NCI-H748 (cell line): ENCODE results near the gene NDUFAF4.

Experiments used
- DNase-seq: peaks from one replicate; lab custom pipeline; 2025; ENCODE audit not compliant: unreplicated experiment; lab: John Stamatoyannopoulos, UW

Gene NDUFAF4

DNA sequence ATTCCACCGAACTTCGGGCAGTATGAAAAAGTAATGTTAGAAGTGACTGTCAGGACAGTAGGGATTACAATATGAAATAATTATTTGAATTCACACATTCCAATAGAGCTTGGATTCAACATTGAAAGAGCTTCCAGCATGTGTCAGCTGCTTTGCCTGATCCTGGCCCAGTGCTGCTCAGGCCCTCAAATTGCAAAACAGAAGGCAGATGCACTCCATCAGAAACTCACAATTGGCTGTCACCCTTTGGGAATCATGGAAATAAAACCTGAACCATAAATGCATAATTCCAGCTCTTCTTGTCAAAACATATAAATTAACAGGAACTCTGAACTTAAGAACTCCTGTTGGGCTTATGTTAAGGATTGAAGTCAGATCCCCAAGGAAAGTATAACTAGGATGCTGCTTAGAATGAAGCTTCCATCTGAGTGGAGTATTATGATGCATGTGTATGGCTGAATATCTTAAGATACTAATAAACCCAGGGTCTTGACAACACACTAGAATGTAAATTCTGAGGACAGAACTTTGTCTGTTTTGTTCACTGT lies 1.8 kb upstream of the NDUFAF4 start:
- DNase-seq = no peak

DNA sequence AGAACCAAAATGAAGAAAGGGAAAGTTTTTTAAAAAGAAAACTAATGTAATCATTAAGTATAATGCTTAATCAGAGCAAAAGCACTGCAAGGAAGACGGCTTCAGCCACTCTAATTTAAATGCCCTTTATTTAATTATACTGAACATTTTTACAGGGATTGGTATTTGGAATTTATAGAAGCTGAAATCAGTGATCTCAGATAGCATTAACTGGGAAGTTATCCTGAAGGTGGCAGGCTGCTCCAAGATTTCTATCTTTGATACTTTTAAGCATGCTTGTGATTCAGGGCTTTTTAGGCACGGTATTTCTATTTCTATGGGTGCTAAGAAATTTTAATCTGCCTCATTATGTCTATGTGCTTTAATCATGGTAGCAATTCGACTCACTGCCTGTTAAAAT lies 1.3 kb upstream of the NDUFAF4 start:
- DNase-seq = peak; percentile 69

GRCh38 chr6:96898241-96898851 lies 655 bp upstream of the NDUFAF4 start:
- no peak for DNase-seq

- DNase-seq = no peak
Measured at GRCh38 chr6:96889146-96889545, 8.5 kb downstream of the NDUFAF4 start.

DNA sequence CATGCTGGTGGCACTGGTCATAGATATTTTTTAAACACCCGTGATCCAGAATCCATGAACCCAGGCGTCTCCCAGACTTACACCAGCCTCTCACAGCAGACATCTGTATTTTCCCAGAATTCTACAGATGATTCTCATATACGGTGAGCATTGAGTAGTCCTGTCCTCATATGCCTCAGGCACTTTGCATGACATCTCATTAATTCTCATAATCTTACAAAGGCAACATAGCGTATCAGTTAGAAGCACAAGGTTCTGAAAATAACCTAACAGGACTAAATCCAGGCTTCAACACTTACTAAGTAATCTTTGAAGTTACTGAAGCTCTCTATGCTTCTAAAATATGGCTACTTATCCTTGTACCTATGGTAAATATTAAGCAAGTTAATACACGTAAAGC lies 8.9 kb downstream of the NDUFAF4 start:
- no peak for DNase-seq

DNA sequence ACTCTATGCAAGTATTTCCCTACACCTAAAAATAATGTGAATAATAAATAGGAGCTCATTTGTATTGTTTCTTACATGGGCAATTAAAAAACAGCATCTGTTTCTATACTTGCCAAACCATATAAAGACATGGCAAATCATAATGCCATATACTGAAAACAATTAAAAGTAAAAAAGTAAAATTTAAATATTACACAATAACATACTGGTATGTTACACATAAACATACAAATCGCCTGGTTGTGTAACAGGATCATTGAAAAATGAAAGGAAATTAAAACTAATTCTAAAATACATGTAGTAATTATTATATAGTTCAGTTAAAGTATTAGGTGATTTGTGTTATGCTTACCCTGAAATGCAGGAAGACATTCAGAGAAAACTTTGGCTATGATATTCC lies 11.2 kb downstream of the NDUFAF4 start:
- DNase-seq = no peak

- DNase-seq = peak; percentile 79
Measured at GRCh38 chr6:96885187-96885631, 12.5 kb downstream of the NDUFAF4 start.

- DNase-seq = no peak
Measured at GRCh38 chr6:96878143-96878542, 19.5 kb downstream of the NDUFAF4 start.

- DNase-seq = no peak
Measured at GRCh38 chr6:96876886-96877545, 20.7 kb downstream of the NDUFAF4 start.

DNA sequence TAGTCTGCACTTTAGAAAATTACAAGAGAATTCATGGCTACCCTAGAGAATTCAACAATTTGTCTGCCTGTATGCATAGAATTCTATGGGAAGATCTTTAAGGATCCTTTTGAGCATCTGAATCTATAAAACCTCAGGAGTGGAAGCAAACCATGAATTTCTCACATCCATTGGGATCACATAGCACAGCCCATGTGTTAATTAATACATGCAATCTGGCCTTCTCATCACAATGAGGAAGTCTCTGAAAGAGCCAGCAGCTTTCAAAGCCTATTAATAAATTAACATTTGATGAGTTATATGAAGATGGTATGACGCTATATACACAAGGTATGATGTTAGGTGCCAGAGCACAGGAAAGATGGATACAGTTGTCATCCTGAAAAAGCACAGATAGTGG lies 24.7 kb downstream of the NDUFAF4 start:
- DNase-seq = no peak

GRCh38 chr6:96865055-96865405 lies 32.7 kb downstream of the NDUFAF4 start:
- DNase-seq = no peak

DNA sequence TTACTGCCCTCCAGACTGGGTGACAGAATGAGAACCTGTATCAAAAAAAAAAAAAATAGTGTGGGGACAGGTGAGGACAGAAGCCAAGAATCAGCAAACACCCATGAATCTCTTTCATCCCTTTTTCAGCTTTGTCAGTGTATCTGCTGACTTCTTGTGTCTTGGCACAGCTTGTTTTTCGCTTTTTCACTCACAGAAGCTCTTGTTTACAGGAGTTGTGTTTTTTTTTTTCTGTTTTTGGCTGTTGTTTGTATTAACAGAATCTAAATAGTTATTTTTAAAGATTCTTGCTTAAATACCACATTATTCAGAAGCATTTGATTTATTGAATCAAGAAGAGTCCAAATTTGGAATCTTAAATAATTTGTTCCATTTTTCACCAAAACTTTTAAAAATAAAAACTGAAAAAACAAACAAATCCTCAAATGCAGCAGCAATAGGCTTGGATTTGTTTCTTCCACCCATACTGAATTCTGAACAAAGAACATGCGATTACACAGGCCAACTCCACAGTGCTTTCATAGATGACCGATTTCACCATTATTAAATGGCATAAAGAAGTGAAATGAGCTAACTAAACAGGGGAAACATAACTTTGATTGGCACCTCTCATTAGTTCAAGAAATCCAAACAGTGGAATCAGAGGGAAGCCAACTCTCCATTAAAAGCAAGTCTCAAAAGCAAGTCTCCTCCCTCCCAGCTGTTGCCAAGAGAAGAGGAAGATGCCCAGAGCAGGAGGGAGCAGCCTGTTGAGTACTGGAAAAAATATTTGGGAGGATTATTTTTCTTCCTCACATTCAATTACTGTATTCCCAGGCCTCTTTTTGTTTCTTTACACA lies 33.3 kb downstream of the NDUFAF4 start:
- peak; percentile 4 for DNase-seq

- DNase-seq = no peak
Measured at GRCh38 chr6:96862560-96862959, 35.1 kb downstream of the NDUFAF4 start.

DNA sequence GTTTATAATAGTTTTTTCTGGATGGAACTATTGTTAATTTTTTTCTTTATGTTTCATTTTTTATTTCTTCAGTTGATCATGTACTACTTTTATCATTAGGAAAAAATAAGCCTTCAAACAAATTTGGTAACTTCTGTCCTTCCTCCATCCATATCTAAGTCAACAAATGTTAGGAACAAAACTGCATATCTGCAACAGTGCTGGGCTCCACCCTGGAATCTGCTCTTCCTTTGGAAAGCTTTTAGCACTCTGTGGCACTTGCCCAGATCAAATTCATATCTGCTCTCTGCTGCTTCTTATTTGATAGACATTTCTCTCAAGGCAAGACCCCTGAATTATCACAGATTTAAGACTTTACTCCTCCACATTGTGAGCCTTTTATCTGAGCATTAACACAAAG lies 36.1 kb downstream of the NDUFAF4 start:
- DNase-seq = no peak

DNA sequence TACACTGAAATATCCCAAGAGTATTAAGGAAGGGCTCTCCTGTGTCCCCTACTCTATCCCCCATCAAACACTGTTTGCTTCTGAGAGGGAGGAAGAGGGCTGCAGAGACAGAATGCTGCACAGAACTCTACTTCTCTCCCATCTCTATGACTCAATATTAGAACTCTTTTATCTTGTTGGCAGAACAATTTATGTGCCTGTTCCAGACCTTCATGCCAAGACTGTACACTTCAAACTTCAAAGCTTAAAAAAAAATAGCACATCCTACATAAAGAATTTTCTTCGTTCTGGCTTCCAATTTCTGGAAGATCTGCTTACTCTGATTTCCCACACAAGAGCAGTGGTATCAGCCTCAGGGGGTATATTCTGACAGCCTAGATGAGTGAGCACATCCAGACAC lies 40.8 kb downstream of the NDUFAF4 start:
- DNase-seq = no peak

- no peak for DNase-seq
Measured at GRCh38 chr6:96853083-96853482, 44.6 kb downstream of the NDUFAF4 start.

DNA sequence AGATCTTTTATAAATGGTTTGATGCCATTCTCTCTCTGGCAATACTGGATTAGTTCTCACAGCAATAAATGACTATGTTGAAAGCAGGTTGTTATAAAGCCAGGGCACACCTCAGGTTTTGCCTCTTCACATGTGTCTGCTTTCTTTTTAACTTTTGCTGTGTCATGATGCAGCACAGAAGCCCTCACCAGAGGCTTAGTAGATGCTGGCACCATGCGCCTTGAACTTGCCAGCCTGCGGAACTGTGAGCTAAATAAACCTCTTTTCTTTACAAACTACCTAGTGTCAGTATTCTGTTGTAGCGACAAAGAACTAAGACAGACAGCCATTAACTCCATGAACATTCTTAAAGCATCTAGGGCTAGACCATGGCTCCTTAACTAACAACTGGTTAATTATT lies 45.1 kb downstream of the NDUFAF4 start:
- DNase-seq = no peak

- DNase-seq = no peak
Measured at GRCh38 chr6:96851858-96852257, 45.8 kb downstream of the NDUFAF4 start.

DNA sequence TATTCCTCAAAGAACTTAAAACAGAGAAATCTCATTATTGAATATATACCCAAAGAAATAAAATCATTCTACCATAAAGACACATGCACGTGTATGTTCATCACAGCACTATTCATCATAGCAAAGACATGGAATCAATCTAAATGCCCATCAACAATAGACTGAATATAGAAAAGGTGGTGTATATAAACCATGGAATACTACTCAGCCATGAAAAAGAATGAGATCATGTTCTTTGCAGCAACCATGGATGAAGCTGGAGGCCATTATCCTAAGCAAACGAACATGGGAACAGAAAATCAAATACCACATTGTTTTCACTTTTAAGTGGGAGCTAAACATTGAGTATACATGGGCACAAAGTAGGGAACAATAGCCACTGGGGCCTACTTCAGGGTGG lies 48.1 kb downstream of the NDUFAF4 start:
- no peak for DNase-seq

DNA sequence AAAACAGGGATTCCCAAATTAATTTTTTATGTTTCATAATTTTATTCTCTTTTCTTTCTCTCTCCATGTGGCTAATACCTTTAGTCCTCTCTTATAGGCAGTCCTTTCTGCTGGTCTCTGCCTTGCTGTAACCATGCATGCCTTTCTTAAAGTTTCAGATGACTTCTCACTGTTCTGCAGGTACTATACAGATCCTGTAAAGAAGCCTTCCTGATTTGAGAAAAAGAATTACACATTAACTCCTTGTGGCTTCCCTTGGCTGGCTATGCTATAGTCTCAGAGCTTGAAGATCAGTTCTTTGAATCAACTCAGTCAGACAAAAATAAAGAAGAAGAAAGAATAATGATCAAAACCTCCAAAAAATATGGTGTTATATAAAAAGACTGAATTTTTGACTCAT lies 53.2 kb downstream of the NDUFAF4 start:
- DNase-seq = no peak

GRCh38 chr6:96841345-96841744 lies 56.3 kb downstream of the NDUFAF4 start:
- DNase-seq = no peak
